HUES64 (cell line): Measurements from ENCODE around the gene ARAP1.

Source experiments
- H3K27ac ChIP-seq: 2 replicates; pipeline ENCODE4 v1.7.0; 2013; ENCODE audit warnings: low read depth, low read length, inconsistent platforms
- H3K27me3 ChIP-seq: 2 replicates; pipeline ENCODE4 v1.6.1; 2013; ENCODE audit warnings: mild to moderate bottlenecking, low read length; ENCODE audit not compliant: insufficient read depth
- H3K36me3 ChIP-seq: 2 replicates; pipeline ENCODE4 v1.6.1; 2013; ENCODE audit warnings: mild to moderate bottlenecking, low read length; ENCODE audit not compliant: insufficient read depth
- H3K4me1 ChIP-seq: 2 replicates; pipeline ENCODE4 v1.6.1; 2013; ENCODE audit warnings: mild to moderate bottlenecking, low read length, moderate library complexity; ENCODE audit not compliant: insufficient read depth
- H3K4me3 ChIP-seq: 2 replicates; pipeline ENCODE4 v1.5.1; 2013; ENCODE audit warnings: mild to moderate bottlenecking, low read length, moderate library complexity
- H3K9ac ChIP-seq: 2 replicates; pipeline ENCODE4 v1.6.1; 2013; ENCODE audit warnings: mild to moderate bottlenecking, low read depth, low read length
- H3K9me3 ChIP-seq: 2 replicates; pipeline ENCODE4 v1.6.1; 2013; ENCODE audit warnings: low read depth, low read length; ENCODE audit not compliant: insufficient read depth
- WGBS: fragments of 150-250, 120-280 bp; methylation state at CpG from one replicate; pipeline ENCODE4 v1.1.7; 2013; ENCODE audit warnings: missing lambda C conversion rate; 5-methylcytosine and 5-hydroxymethylcytosine counted together

The ARAP1 gene

GRCh38 chr11:72769680-72770079 is 17.5 kb upstream of the ARAP1 start:
- H3K9me3 ChIP-seq = no peaks in the 10 kb centered on the region
- H3K4me1 ChIP-seq = peaks cover 7% of the 10 kb centered on the region
- H3K27ac ChIP-seq = no peak overlapping the region
- H3K9ac ChIP-seq = no peak overlapping the region
- no peaks in the 10 kb centered on the region for H3K27me3 ChIP-seq
- 90% methylated on average over 4 of the region's 4 CpGs for WGBS
- H3K36me3 ChIP-seq = no peaks in the 10 kb centered on the region
- no peak overlapping the region for H3K4me3 ChIP-seq

- 65% methylated on average over 3 of the region's 3 CpGs for WGBS
- no peak overlapping the region for H3K27ac ChIP-seq
- H3K4me3 ChIP-seq = no peak overlapping the region
- H3K4me1 ChIP-seq = peaks cover 11% of the 10 kb centered on the region
- H3K9ac ChIP-seq = no peak overlapping the region
- no peaks in the 10 kb centered on the region for H3K9me3 ChIP-seq
- no peaks in the 10 kb centered on the region for H3K27me3 ChIP-seq
- no peaks in the 10 kb centered on the region for H3K36me3 ChIP-seq
These were observed 16.4 kb upstream of the ARAP1 start for GRCh38 chr11:72768581-72768980.

GRCh38 chr11:72767203-72768062 is 15.2 kb upstream of the ARAP1 start:
- no peak overlapping the region for H3K27ac ChIP-seq
- no peak overlapping the region for H3K4me3 ChIP-seq
- no peaks in the 10 kb centered on the region for H3K36me3 ChIP-seq
- WGBS = 95% methylated on average over 4 of the region's 4 CpGs
- H3K9ac ChIP-seq = no peak overlapping the region
- H3K9me3 ChIP-seq = no peaks in the 10 kb centered on the region
- H3K27me3 ChIP-seq = no peaks in the 10 kb centered on the region
- H3K4me1 ChIP-seq = peaks cover 11% of the 10 kb centered on the region

- H3K27me3 ChIP-seq = no peaks in the 10 kb centered on the region
- H3K27ac ChIP-seq = no peak overlapping the region
- no peak overlapping the region for H3K4me3 ChIP-seq
- WGBS = 81% methylated on average over 12 of the region's 12 CpGs
- no peak overlapping the region for H3K9ac ChIP-seq
- no peaks in the 10 kb centered on the region for H3K9me3 ChIP-seq
- no peaks in the 10 kb centered on the region for H3K36me3 ChIP-seq
- peaks cover 11% of the 10 kb centered on the region for H3K4me1 ChIP-seq
These were observed 14.1 kb upstream of the ARAP1 start for GRCh38 chr11:72766152-72766902.

- Histone ChIP-seq H3K36me3 (no peaks in the 10 kb centered on the region), H3K4me3 (no peak overlapping the region), H3K4me1 (peaks cover 11% of the 10 kb centered on the region), H3K27me3 (no peaks in the 10 kb centered on the region), H3K9ac (no peak overlapping the region), H3K27ac (no peak overlapping the region), H3K9me3 (no peaks in the 10 kb centered on the region)
- 72% methylated on average over 13 of the region's 13 CpGs for WGBS
These were observed 12.3 kb upstream of the ARAP1 start for GRCh38 chr11:72764503-72764902.

- no peak overlapping the region for H3K4me3 ChIP-seq
- no peak overlapping the region for H3K27ac ChIP-seq
- no peaks in the 10 kb centered on the region for H3K9me3 ChIP-seq
- no peak overlapping the region for H3K9ac ChIP-seq
- no peaks in the 10 kb centered on the region for H3K36me3 ChIP-seq
- H3K4me1 ChIP-seq = peaks cover 8% of the 10 kb centered on the region
- 96% methylated on average over 4 of the region's 4 CpGs for WGBS
- no peaks in the 10 kb centered on the region for H3K27me3 ChIP-seq
These were observed 11.6 kb upstream of the ARAP1 start for GRCh38 chr11:72763823-72764222.

GRCh38 chr11:72762641-72763304 is 10.6 kb upstream of the ARAP1 start:
- 88% methylated on average over 4 of the region's 5 CpGs for WGBS
- Histone ChIP-seq H3K9ac (no peak overlapping the region), H3K27ac (no peak overlapping the region), H3K9me3 (no peaks in the 10 kb centered on the region), H3K4me3 (no peak overlapping the region), H3K27me3 (no peaks in the 10 kb centered on the region), H3K4me1 (peaks cover 4% of the 10 kb centered on the region; the same call in 1 of the 2 replicates), H3K36me3 (no peaks in the 10 kb centered on the region)

GRCh38 chr11:72760539-72761405 is 8.6 kb upstream of the ARAP1 start:
- 91% methylated on average over 8 of the region's 8 CpGs for WGBS
- Histone ChIP-seq H3K4me3 (no peak overlapping the region), H3K4me1 (peaks cover 4% of the 10 kb centered on the region; the same call in 1 of the 2 replicates), H3K36me3 (no peaks in the 10 kb centered on the region), H3K9me3 (no peaks in the 10 kb centered on the region), H3K27ac (no peak overlapping the region), H3K27me3 (no peaks in the 10 kb centered on the region), H3K9ac (no peak overlapping the region)

GRCh38 chr11:72759468-72759985 is 7.3 kb upstream of the ARAP1 start:
- H3K27me3 ChIP-seq = no peaks in the 10 kb centered on the region
- H3K9me3 ChIP-seq = no peaks in the 10 kb centered on the region
- peaks cover 4% of the 10 kb centered on the region; the same call in 1 of the 2 replicates for H3K4me1 ChIP-seq
- no peak overlapping the region for H3K27ac ChIP-seq
- 86% methylated on average over 6 of the region's 8 CpGs for WGBS
- H3K4me3 ChIP-seq = no peak overlapping the region
- H3K9ac ChIP-seq = no peak overlapping the region
- H3K36me3 ChIP-seq = no peaks in the 10 kb centered on the region

- Histone ChIP-seq H3K27ac (no peak overlapping the region), H3K36me3 (no peaks in the 10 kb centered on the region), H3K27me3 (no peaks in the 10 kb centered on the region), H3K9ac (no peak overlapping the region), H3K4me1 (no peaks in the 10 kb centered on the region), H3K9me3 (no peaks in the 10 kb centered on the region), H3K4me3 (no peak overlapping the region)
- WGBS = 92% methylated on average over 17 of the region's 17 CpGs
These were observed 6.6 kb upstream of the ARAP1 start for GRCh38 chr11:72758690-72759389.
